H1 (cell line): ENCODE data around the gene HTR3B. TPM values are rescaled to one million over a fixed set of nuclear protein-coding genes. Genes with fewer than 3 reads are reported as not detected.

Experiments
- CTCF ChIA-PET: fragments of 300-600 bp; sonication (Branson Sonifier 250); formaldehyde crosslinking; loops from one replicate; lab custom pipeline; 2021; ENCODE audit not compliant: partially characterized antibody; lab: Charles Lee
- POLR2A ChIA-PET: fragments of 300-600 bp; sonication (Branson Sonifier 250); formaldehyde crosslinking; loops from one replicate; lab custom pipeline; 2021; ENCODE audit warnings: inconsistent platforms; ENCODE audit not compliant: partially characterized antibody; lab: Charles Lee
- DNase-seq, 2 experiments: peaks; one replicate each; pipeline versions ENCODE4 v3.0.0 to v3.0.0-alpha.2; 2010 to 2022; ENCODE audit warnings: low spot score in 2 of 2, low read depth in 1 of 2, mixed read lengths in 1 of 2
- FAIRE-seq: peaks from 2 replicates; lab custom pipeline; 2011; peaks lifted over from hg19 to GRCh38; lab: Jason Lieb, UNC
- H2AFZ ChIP-seq: 2 replicates; pipeline ENCODE4 v1.8.1; 2012; ENCODE audit warnings: low read length, inconsistent platforms
- H2AK5ac ChIP-seq: 2 replicates; pipeline ENCODE4 v1.6.1; 2013; ENCODE audit warnings: low read depth, low read length
- H2BK120ac ChIP-seq: replicated peaks from 2 replicates; pipeline ENCODE3; 2013; ENCODE audit warnings: low read depth, low read length, inconsistent platforms
- H2BK12ac ChIP-seq: 2 replicates; pipeline ENCODE4 v1.6.1; 2013; ENCODE audit warnings: low read depth, low read length
- H2BK15ac ChIP-seq: 2 replicates; pipeline ENCODE4 v1.6.1; 2013; ENCODE audit warnings: low read length
- H2BK20ac ChIP-seq: 2 replicates; pipeline ENCODE4 v1.6.1; 2013; ENCODE audit warnings: low read length
- H2BK5ac ChIP-seq: 2 replicates; pipeline ENCODE4 v1.6.1; 2013; ENCODE audit warnings: low read depth, low read length
- H3K14ac ChIP-seq: 2 replicates; pipeline ENCODE4 v1.6.1; 2013; ENCODE audit warnings: inconsistent platforms; ENCODE audit not compliant: insufficient read length
- H3K18ac ChIP-seq: 2 replicates; pipeline ENCODE4 v1.6.1; 2013; ENCODE audit warnings: low read length; ENCODE audit errors: extremely low read depth
- H3K23ac ChIP-seq: 2 replicates; pipeline ENCODE4 v1.6.1; 2013; ENCODE audit warnings: inconsistent platforms; ENCODE audit not compliant: insufficient read length
- H3K23me2 ChIP-seq: 2 replicates; pipeline ENCODE4 v1.6.1; 2013; ENCODE audit warnings: low read depth, low read length
- H3K27ac ChIP-seq: 2 replicates; pipeline ENCODE4 v1.6.1; 2011; ENCODE audit warnings: low read depth, low read length, inconsistent platforms
- H3K27me3 ChIP-seq, 4 experiments: replicated peaks in 1 of 4; 1 replicate in 1 of 4; 2 replicates in 3 of 4; pipeline versions ENCODE4 v1.6.1 to v1.8.1; 2011 to 2013; ENCODE audit warnings: low read length in 3 of 4, mild to moderate bottlenecking in 3 of 4, inconsistent platforms in 2 of 4, mixed read lengths in 2 of 4, moderate library complexity in 1 of 4; ENCODE audit not compliant: control insufficient read depth in 3 of 4, insufficient read depth in 3 of 4; ENCODE audit errors: extremely low read depth in 1 of 4
- H3K36me3 ChIP-seq, 4 experiments: 2 replicates each; pipeline versions ENCODE4 v1.6.1 to v1.8.1; 2011 to 2013; ENCODE audit warnings: mild to moderate bottlenecking in 4 of 4, low read length in 3 of 4, moderate library complexity in 2 of 4, control low read depth in 1 of 4, inconsistent platforms in 1 of 4; ENCODE audit not compliant: insufficient read depth in 4 of 4, control insufficient read depth in 2 of 4
- H3K4ac ChIP-seq: replicated peaks from 2 replicates; pipeline ENCODE3; 2013; ENCODE audit warnings: low read length, low read depth, mixed read lengths, inconsistent platforms; ENCODE audit not compliant: insufficient read length
- H3K4me1 ChIP-seq, 4 experiments: replicated peaks in 1 of 4; 1 replicate in 1 of 4; 2 replicates in 3 of 4; pipeline versions ENCODE4 v1.6.1 to v1.8.1; 2011 to 2013; ENCODE audit warnings: low read length in 3 of 4, inconsistent platforms in 2 of 4, mixed read lengths in 1 of 4; ENCODE audit not compliant: insufficient read depth in 4 of 4, control insufficient read depth in 3 of 4
- H3K4me2 ChIP-seq, 2 experiments: 2 replicates each; pipeline versions ENCODE4 v1.6.1 to v1.8.1; 2011 to 2013; ENCODE audit warnings: low read depth in 2 of 2, low read length in 2 of 2, control low read depth in 1 of 2, inconsistent platforms in 1 of 2, mild to moderate bottlenecking in 1 of 2; ENCODE audit not compliant: insufficient read depth in 1 of 2
- H3K4me3 ChIP-seq, 4 experiments: fragments of 200-600, 300-600 bp in 1 of 4; sonication (generic), shearing (Covaris generic), sonication (Bioruptor Twin) in 1 of 4; 2 replicates each; pipeline versions ENCODE4 v1.5.1 to v1.8.1; 2011 to 2016; ENCODE audit warnings: low read length in 4 of 4, low read depth in 3 of 4, control low read depth in 2 of 4, inconsistent platforms in 2 of 4, mild to moderate bottlenecking in 2 of 4, mixed read lengths in 1 of 4, moderate library complexity in 1 of 4; ENCODE audit not compliant: insufficient read depth in 2 of 4; ENCODE audit errors: extremely low read depth in 1 of 4
- H3K56ac ChIP-seq: replicated peaks from 2 replicates; pipeline ENCODE3; 2013; ENCODE audit warnings: low read depth, mild to moderate bottlenecking, mixed read lengths, low read length, inconsistent platforms; ENCODE audit not compliant: insufficient read length
- H3K79me1 ChIP-seq: 2 replicates; pipeline ENCODE4 v1.6.1; 2013; ENCODE audit warnings: low read depth, low read length, control low read depth
- H3K79me2 ChIP-seq, 2 experiments: 2 replicates each; pipeline versions ENCODE4 v1.6.1 to v1.8.1; 2012 to 2013; ENCODE audit warnings: low read length in 2 of 2, mild to moderate bottlenecking in 2 of 2, inconsistent platforms in 1 of 2; ENCODE audit not compliant: insufficient read depth in 2 of 2, control insufficient read depth in 1 of 2
- H3K9ac ChIP-seq, 4 experiments: replicated peaks in 1 of 4; 1 replicate in 1 of 4; 2 replicates in 3 of 4; pipeline versions ENCODE4 v1.6.1 to v1.8.1; 2011 to 2013; ENCODE audit warnings: low read depth in 3 of 4, low read length in 3 of 4, control low read depth in 2 of 4, mild to moderate bottlenecking in 2 of 4, moderate library complexity in 2 of 4, inconsistent platforms in 1 of 4; ENCODE audit errors: extremely low read depth in 1 of 4
- H3K9me3 ChIP-seq, 2 experiments: 2 replicates each; pipeline versions ENCODE4 v1.6.1 to v1.8.1; 2012 to 2013; ENCODE audit warnings: mild to moderate bottlenecking in 2 of 2, moderate library complexity in 2 of 2, control low read depth in 1 of 2, inconsistent platforms in 1 of 2, low read depth in 1 of 2, low read length in 1 of 2, mixed read lengths in 1 of 2; ENCODE audit not compliant: insufficient read depth in 2 of 2
- H4K20me1 ChIP-seq, 2 experiments: replicated peaks in 1 of 2; 2 replicates each; pipeline versions ENCODE3 to v1.8.1; 2011 to 2013; ENCODE audit warnings: inconsistent platforms in 2 of 2, low read length in 2 of 2, mild to moderate bottlenecking in 1 of 2; ENCODE audit not compliant: insufficient read depth in 2 of 2, control insufficient read depth in 1 of 2
- H4K5ac ChIP-seq: 2 replicates; pipeline ENCODE4 v1.6.1; 2013; ENCODE audit warnings: low read length, low read depth, mixed read lengths, inconsistent platforms; ENCODE audit not compliant: insufficient read length
- H4K8ac ChIP-seq: 2 replicates; pipeline ENCODE4 v1.8.0; 2013; ENCODE audit warnings: mild to moderate bottlenecking, moderate library complexity, low read length, inconsistent platforms; ENCODE audit not compliant: insufficient read depth; ENCODE audit errors: extremely low read depth
- H4K91ac ChIP-seq: replicated peaks from 2 replicates; pipeline ENCODE3; 2013; ENCODE audit warnings: low read length, mixed read lengths, inconsistent platforms; ENCODE audit not compliant: insufficient read length
- CHD2 ChIP-seq: IDR thresholded peaks from 2 replicates; pipeline ENCODE4 v1.6.1; 2012; ENCODE audit warnings: low read length, improper control_type of control experiment
- CTCF ChIP-seq, 3 experiments: IDR thresholded peaks; 1 replicate in 2 of 3; 2 replicates in 1 of 3; pipeline versions ENCODE4 v1.5.1 to v1.6.1; 2011; ENCODE audit warnings: low read length in 3 of 3, mild to moderate bottlenecking in 3 of 3, inconsistent platforms in 2 of 3, low read depth in 1 of 3, moderate library complexity in 1 of 3; ENCODE audit not compliant: insufficient read depth in 1 of 3; ENCODE audit errors: control extremely low read depth in 1 of 3
- RAD21 ChIP-seq, 2 experiments: IDR thresholded peaks in 1 of 2; conservative IDR thresholded peaks in 1 of 2; 2 replicates each; pipeline ENCODE4 v1.6.1; 2011; ENCODE audit warnings: low read depth in 2 of 2, low read length in 2 of 2, improper control_type of control experiment in 1 of 2, inconsistent platforms in 1 of 2, mild to moderate bottlenecking in 1 of 2, moderate library complexity in 1 of 2
- SRF ChIP-seq: IDR thresholded peaks from 2 replicates; pipeline ENCODE4 v1.6.1; 2011; ENCODE audit warnings: mild to moderate bottlenecking, low read depth, low read length, moderate library complexity
- WGBS, 2 experiments: shearing (Covaris generic) in 1 of 2; methylation state at CpG; one replicate each; pipeline versions ENCODE4 v1.1.6 to v1.1.7; 2013 to 2015; ENCODE audit warnings: low lambda C conversion rate in 2 of 2, mixed read lengths in 2 of 2, inconsistent platforms in 1 of 2, low coverage in 1 of 2, missing lambda C conversion rate in 1 of 2; ENCODE audit not compliant: insufficient replicate concordance in 2 of 2, insufficient coverage in 1 of 2, insufficient read length in 1 of 2; ENCODE audit errors: extremely low coverage in 1 of 2, missing lambda C conversion rate in 1 of 2; 5-methylcytosine and 5-hydroxymethylcytosine counted together
- polyA plus RNA-seq, 7 experiments: library from polyadenylated mRNA; depleted of rRNA in 3 of 7; stranded (reverse) in 5 of 7; unstranded in 2 of 7; fragments of >200 nt in 5 of 7; fragments of 200-250 nt in 2 of 7; gene quantifications; 1 replicate in 5 of 7; 2 replicates in 1 of 7; 4 replicates in 1 of 7; pipeline versions ENCODE4 v1.2.1 to v1.2.3, GENCODE V29; 2011 to 2013; ENCODE audit warnings: missing spikeins in 2 of 7, mixed read lengths in 2 of 7
- total RNA-seq: library from RNA; stranded (reverse); fragmentation: NEBNext Ultra II Directional; extraction: Animal tissue kit (Norgen Biotek cat#: 25700); gene quantifications from 2 replicates; pipeline ENCODE4 v1.2.1, GENCODE V29; 2021

HTR3B gene
- total and polyA plus RNA-seq, 2 of the 8 experiments (the other 6 are each of a cell fraction or from before 2014, with no cell fraction given) = not detected

- H3K36me3 ChIP-seq = no peaks in the 10 kb centered on the region
- WGBS, 2 experiments = 39% methylated on average over 10 of the region's 10 CpGs; no CpG with 5 or more reads in 1 of the 2 experiments
- H2AK5ac ChIP-seq = no peak overlapping the region
- H2AFZ ChIP-seq = no peak overlapping the region
- H4K8ac ChIP-seq = no peak overlapping the region
- H3K4me2 ChIP-seq = peak overlapping the region in 1 of 2 experiments; percentile 44; a peak in 1 of 4 replicates
- no peaks in the 10 kb centered on the region for H3K79me2 ChIP-seq
- H3K56ac ChIP-seq = no peak overlapping the region
- no peaks in the 10 kb centered on the region for H4K20me1 ChIP-seq
- ChIA-PET CTCF (interaction anchor here (0.6 to 12.0 kb wide), 73 partner anchors 9 to 534 kb away, joined by 3 to 132 read pairs (median 5); partner anchors contain the start of genes HTR3A, HTR3B and ZW10), POLR2A (interaction anchor here (0.8 to 4.2 kb wide), 4 partner anchors 13 to 34 kb away, joined by 3 to 20 read pairs (median 4); partner anchors contain the start of gene USP28)
- H3K27me3 ChIP-seq = no peaks in the 10 kb centered on the region
- no peak overlapping the region for H4K91ac ChIP-seq
- no peak overlapping the region for H3K18ac ChIP-seq
- H3K14ac ChIP-seq = no peak overlapping the region
- H3K4me3 ChIP-seq = no peak overlapping the region; a peak in 1 of 8 replicates
- H2BK12ac ChIP-seq = no peak overlapping the region; the same call in 1 of the 2 replicates
- H3K4me1 ChIP-seq = peaks cover 0 to 13% (median 2%) of the 10 kb centered on the region in 4 experiments; a peak in 4 of 7 replicates
- FAIRE-seq = peak; percentile 95
- peak in 1 of 2 experiments; percentile 56 for DNase-seq
- H3K23me2 ChIP-seq = no peaks in the 10 kb centered on the region
- H4K5ac ChIP-seq = no peak overlapping the region
- H3K79me1 ChIP-seq = no peaks in the 10 kb centered on the region
- H3K23ac ChIP-seq = no peak overlapping the region
- no peak overlapping the region for H2BK120ac ChIP-seq
- H3K4ac ChIP-seq = peak overlapping the region; percentile 13
- no peak overlapping the region for H3K27ac ChIP-seq
- no peak for TF ChIP-seq CHD2
- no peak for TF ChIP-seq SRF
- peak; percentile 58 to 76 (median 71) for TF ChIP-seq CTCF (IDR thresholded peaks at IDR 0.05; ENCODE audit: control extremely low read depth in 1 of 3, insufficient read depth in 1 of 3, low read depth in 1 of 3, low read length in 3 of 3)
- TF ChIP-seq RAD21 (IDR thresholded peaks at IDR 0.05 in 1 of 2, conservative IDR thresholded peaks at IDR 0.05 in 1 of 2; ENCODE audit: low read depth in 2 of 2, low read length in 2 of 2) = peak; percentile 79 to 81
- H2BK5ac ChIP-seq = no peak overlapping the region
- H2BK20ac ChIP-seq = peak overlapping the region; percentile 94
- no peak overlapping the region for H3K9ac ChIP-seq
- H3K9me3 ChIP-seq = no peaks in the 10 kb centered on the region
- peak overlapping the region; percentile 76; the same call in 1 of the 2 replicates for H2BK15ac ChIP-seq
Observed at GRCh38 chr11:113896156-113896879, 8.3 kb upstream of the HTR3B start.
